NCI-H128 (cell line): ENCODE data around the gene SKIL.

ENCODE experiments used
- DNase-seq: peaks from one replicate; lab custom pipeline; 2025; ENCODE audit not compliant: unreplicated experiment; lab: John Stamatoyannopoulos, UW

Gene SKIL

DNA sequence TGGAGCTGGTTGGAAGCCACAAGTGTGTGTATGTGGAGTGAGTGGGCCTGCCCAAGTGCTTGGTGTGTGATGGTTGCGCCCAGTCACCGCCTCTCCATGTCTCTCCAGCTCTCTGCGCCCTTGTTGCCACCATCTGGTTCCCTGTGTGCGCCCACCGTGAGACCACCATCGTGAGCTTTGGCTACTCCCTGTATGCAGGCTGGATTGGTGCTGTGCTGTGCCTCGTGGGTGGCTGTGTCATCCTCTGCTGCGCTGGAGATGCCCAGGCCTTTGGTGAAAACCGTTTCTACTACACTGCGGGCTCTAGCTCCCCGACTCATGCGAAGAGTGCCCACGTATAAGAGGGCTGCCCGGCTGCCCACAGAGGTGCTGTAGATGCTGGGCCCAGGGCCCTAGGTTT lies 74.9 kb downstream of the SKIL start:
- no peak for DNase-seq

DNA sequence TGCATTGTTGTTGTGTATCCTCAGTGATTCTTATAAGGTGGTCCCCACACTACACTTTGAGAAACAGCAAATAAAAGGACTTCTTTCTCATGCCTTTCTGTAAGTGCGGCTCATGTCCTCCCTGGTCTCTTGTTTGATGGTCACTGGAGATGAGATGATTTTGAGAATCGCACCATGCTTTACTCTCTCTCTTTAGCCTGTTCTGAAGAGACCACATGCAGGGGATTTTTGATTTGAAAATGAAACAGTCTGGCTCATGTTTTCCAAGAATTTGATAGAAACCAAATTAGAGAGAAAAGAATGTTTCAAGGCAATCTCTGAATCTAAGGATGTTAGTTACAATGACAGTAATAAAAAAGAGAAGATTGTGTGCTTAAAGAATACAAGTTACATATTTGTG lies 79.2 kb downstream of the SKIL start:
- DNase-seq, result no peak

DNA sequence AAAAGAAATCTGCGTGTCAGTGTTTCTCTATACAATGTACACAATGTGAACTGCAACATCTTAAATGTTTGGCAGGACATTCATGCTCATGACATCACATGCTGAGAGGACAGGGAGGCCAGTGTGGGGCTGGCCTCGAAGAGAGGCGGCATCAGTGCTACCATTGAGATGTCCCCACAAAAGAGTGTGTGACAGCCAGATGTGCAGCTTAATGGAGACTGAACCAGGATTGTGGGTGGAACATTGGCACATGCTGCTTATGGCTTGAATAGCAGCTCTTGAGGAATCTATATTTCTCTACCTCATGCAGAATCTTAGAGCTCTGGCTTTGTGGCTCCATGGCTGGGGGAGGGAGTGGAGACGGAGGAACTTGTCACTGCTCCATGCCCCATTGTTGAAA lies 79.7 kb downstream of the SKIL start:
- no peak for DNase-seq

DNA sequence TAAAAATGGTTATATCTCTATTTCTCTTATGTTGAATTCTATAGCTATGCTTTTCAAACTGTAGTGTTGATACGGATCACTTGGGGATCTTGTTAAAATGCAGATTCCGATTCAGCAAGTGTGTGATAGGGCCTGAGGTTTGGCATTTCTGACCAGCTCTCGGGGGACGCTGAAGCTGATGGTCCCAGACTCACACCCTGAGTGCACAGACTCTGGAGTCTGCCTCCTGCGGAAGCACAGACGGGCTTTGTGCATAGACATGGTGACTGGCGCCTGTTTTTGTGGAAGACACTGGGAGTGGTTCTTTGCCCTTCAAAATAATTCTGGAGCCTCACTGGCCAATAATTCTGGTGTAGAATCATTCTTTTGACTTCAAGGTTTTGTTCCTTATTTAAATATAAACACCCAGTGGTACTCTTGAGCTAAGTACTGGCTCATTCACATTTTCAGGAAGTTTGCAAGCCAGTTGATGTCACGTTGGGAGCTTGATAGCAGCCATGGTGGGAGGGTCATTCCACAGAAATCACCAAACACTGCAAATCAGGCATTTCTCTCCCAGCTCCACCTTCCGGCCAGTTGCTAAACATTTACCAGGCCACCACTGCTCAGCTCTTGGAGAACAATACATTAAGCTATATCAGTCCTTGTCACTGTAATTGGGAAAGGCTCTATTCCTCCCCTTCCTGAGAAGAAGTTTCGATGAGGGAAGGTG lies 80.3 kb downstream of the SKIL start:
- DNase-seq, result no peak

DNA sequence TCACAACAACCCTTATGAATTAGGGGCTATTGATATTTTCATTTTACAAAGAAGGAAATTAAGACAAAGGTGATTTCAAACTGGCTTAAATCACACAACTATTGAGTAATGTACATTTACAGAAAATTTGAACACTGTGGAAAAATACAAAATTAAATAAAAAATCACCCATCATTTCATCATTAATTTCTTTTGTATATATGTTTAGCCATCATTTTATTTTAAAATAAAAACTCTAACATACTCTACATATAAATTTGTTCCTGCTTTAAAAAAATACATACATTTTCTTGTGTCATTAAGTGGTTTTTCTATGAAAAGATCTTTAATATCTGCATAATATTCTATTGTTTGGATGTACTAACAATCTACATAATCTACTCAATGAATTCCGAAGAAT lies 81.3 kb downstream of the SKIL start:
- no peak for DNase-seq

DNA sequence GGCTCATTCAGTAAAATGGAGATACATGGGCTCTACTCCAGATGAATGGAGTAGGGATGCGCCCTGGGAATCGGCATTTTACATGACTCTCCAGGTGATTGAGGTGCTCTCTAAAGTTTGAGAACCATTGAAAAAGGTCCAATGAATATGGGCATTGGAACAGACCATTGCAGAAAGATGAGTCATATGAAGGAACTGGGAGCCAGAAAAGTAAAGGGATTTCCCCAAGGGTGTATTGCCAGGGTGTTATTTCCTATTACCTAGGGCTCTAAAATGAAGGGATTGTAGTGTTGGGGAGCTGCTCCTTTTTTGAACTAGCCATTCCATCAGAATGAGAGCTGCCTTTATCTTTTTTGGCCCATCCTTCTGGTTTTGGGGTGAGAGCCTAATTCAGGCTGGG lies 82.8 kb downstream of the SKIL start:
- no peak for DNase-seq

DNA sequence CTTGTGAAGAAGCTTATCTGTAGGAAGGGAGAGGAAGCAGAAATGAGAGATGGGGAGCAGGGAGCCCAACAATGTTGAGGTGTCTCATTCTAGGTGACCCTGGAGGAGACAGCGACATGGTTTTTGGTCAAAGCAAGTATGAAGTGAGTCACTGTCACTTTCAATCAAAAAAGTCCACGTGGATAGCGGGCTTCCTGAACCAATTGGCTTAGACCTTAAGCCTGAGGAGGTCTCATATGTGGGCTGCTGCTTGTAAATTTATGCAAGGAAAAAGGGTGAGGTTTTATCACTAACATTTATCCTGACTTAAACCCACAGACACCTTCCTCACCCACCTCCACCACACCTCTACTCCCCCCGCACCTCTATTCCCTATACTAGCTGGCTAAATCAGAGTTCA lies 83.9 kb downstream of the SKIL start:
- no peak for DNase-seq

DNA sequence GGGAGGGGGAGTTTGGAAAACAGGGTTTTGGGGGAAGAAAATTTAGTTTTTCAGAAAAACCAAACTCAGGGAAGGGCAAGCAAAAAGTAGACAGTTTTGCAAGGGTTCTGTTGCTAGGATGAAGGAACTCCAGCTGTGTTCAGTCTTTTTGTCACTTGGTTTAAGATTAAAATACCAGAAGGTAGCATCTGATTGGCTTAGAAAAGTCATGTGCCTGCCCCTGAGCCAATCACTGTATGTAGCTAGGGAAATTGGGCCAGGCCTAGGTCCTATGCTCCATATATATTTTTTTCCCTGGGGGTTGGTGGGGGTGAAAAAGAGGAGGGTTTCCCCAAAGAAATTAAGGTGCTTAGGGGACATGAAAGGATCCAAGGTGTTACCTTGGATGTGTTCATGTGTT lies 85.4 kb downstream of the SKIL start:
- DNase-seq, result no peak

DNA sequence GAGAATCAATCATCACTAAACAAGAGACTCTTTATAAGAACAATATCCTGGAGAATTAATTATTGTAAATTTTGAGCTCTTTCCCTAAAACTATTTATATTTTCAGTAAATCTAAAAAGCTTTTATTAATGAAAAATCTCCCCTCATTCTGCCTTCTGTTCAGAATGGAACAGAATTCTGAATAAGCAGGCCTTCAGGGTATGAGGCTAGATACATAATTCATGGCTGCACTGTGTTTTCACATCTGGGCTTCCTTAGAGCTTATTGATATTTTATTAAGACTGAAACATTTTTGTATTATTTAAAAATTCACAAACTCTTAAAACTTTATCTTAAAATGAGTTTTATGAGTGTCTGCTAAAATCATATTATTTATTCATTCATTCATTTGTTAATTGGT lies 85.9 kb downstream of the SKIL start:
- DNase-seq, result no peak
